ENCODE results near the gene FANCD2OS. TPM values are rescaled to one million over a fixed set of nuclear protein-coding genes. Genes with fewer than 3 reads are reported as not detected.

FANCD2OS gene
- total RNA-seq, 1 experiment from 2014 or later: not detected

DNA sequence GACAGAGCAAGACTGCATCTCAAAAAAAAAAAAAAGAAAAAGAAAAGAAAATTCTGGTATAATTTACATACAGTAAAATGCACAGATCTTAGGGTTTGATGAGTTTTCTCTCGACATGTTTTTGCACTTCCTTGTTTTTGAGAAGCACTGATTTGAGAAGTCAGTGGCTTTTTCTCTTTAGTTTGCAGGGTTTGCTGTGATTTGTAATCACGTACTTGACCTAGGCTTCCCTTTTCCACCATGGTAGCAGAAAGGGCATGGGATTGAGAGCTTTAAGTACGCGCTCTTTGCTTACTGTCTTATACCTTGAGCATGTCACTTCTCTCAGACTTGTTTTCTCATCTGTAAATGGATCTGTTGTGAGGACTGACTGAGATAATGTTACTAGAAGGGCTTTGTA, 37.6 kb upstream of the FANCD2OS start:
- Histone ChIP-seq H3K14ac (ENCODE audit: insufficient read depth, low read length) (no peak overlapping the region), H3K9me3 (ENCODE audit: control insufficient read depth, low read depth, low read length) (no peaks in the 10 kb centered on the region), H2BK5ac (ENCODE audit: insufficient read length, low read length) (no peak overlapping the region), H4K20me1 (ENCODE audit: control insufficient read depth, insufficient read depth, insufficient read length) (no peaks in the 10 kb centered on the region), H3K56ac (ENCODE audit: insufficient read length, low read depth, low read length) (no peak overlapping the region), H4K8ac (replicated peaks; ENCODE audit: insufficient read length, low read depth, low read length) (no peak overlapping the region), H2BK12ac (ENCODE audit: insufficient read length, low read depth, low read length) (no peak overlapping the region), H3K79me2 (ENCODE audit: insufficient read depth, low read length) (peaks cover 10% of the 10 kb centered on the region; the same call in 1 of the 2 replicates), H2BK15ac (ENCODE audit: low read depth, low read length) (no peak overlapping the region), H3K4ac (ENCODE audit: low read depth, low read length) (no peak overlapping the region), H2AFZ (ENCODE audit: low read length) (no peak overlapping the region), H3K27me3 (ENCODE audit: insufficient read depth, low read length) (no peaks in the 10 kb centered on the region), H3K27ac (ENCODE audit: insufficient read length, low read depth, low read length) (no peak overlapping the region), H3K23me2 (ENCODE audit: insufficient read length, low read depth, low read length, poor library complexity, severe bottlenecking) (peaks cover 3% of the 10 kb centered on the region), H4K91ac (ENCODE audit: insufficient read length, low read depth, low read length) (no peak overlapping the region), H2AK5ac (ENCODE audit: insufficient read length, low read length) (no peak overlapping the region), H3K9ac (ENCODE audit: extremely low read depth, insufficient read length, low read length) (no peak overlapping the region), H3T11ph (ENCODE audit: low read length) (no peak overlapping the region), H3K23ac (ENCODE audit: insufficient read length, low read depth, low read length) (no peak overlapping the region), H4K5ac (ENCODE audit: insufficient read length, low read depth, low read length) (no peak overlapping the region), H3K4me1 (ENCODE audit: insufficient read depth, low read length) (peaks cover 2% of the 10 kb centered on the region; the same call in 1 of the 2 replicates), H3K4me2 (ENCODE audit: insufficient read depth, insufficient read length, low read length) (no peak overlapping the region), H2BK20ac (ENCODE audit: low read depth, low read length, poor library complexity, severe bottlenecking) (no peak overlapping the region), H3K18ac (ENCODE audit: insufficient read length, low read depth, low read length) (no peak overlapping the region), H2BK120ac (ENCODE audit: low read depth, low read length, poor library complexity, severe bottlenecking) (no peak overlapping the region), H3K79me1 (ENCODE audit: insufficient read depth, low read depth, low read length, poor library complexity, severe bottlenecking) (peaks cover 8% of the 10 kb centered on the region)
- H3K4me3 Mint-ChIP-seq: no peak overlapping the region
- TF ChIP-seq CTCF (conservative IDR thresholded peaks at IDR 0.05): no peak
- peaks cover 24 to 56% (median 51%) of the 10 kb centered on the region in 3 experiments for H3K36me3 Mint-ChIP-seq (ENCODE audit: insufficient read depth in 1 of 3, low read depth in 3 of 3)
- DNase-seq: no peak
- H3K27me3 Mint-ChIP-seq (ENCODE audit: low read depth): no peaks in the 10 kb centered on the region
- WGBS (ENCODE audit: extremely low coverage, insufficient read length, low lambda C conversion rate): no CpG with 5 or more reads among the region's 4 CpGs
- peaks cover 13 to 16% of the 10 kb centered on the region in 2 experiments for H3K4me1 Mint-ChIP-seq
- no peaks in the 10 kb centered on the region; a peak in 2 of 5 replicates for H3K9me3 Mint-ChIP-seq
- H3K27ac Mint-ChIP-seq: peak overlapping the region in 1 of 3 experiments; percentile 8; a peak in 2 of 7 replicates

Data from H9 (cell line).